ENCODE results near the gene MB21D2. TPM values are rescaled to one million over a fixed set of nuclear protein-coding genes. Genes with fewer than 3 reads are reported as not detected.

The MB21D2 gene
- total and polyA plus RNA-seq, 10 donors = 0.59 to 3.5 (median 2.0) TPM

- Histone ChIP-seq H3K4me1 (peaks cover 0 to 15% (median 7%) of the 10 kb centered on the region in 6 donors), H3K4me3 (peak overlapping the region in 1 of 8 donors; percentile 17), H3K27ac (peak overlapping the region in 4 of 8 donors; percentile 33 to 71 (median 57)), H3K27me3 (replicated peaks in 1 of 7) (no peaks in the 10 kb centered on the region), H3K9me3 (no peaks in the 10 kb centered on the region), H3K36me3 (no peaks in the 10 kb centered on the region)
- no peak for DNase-seq
- TF ChIP-seq, protein P1, sequence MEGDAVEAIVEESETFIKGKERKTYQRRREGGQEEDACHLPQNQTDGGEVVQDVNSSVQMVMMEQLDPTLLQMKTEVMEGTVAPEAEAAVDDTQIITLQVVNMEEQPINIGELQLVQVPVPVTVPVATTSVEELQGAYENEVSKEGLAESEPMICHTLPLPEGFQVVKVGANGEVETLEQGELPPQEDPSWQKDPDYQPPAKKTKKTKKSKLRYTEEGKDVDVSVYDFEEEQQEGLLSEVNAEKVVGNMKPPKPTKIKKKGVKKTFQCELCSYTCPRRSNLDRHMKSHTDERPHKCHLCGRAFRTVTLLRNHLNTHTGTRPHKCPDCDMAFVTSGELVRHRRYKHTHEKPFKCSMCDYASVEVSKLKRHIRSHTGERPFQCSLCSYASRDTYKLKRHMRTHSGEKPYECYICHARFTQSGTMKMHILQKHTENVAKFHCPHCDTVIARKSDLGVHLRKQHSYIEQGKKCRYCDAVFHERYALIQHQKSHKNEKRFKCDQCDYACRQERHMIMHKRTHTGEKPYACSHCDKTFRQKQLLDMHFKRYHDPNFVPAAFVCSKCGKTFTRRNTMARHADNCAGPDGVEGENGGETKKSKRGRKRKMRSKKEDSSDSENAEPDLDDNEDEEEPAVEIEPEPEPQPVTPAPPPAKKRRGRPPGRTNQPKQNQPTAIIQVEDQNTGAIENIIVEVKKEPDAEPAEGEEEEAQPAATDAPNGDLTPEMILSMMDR (IDR thresholded peaks at IDR 0.05 in 8 of 11, conservative IDR thresholded peaks at IDR 0.05 in 3 of 11) = no peak
- TF ChIP-seq POLR2AphosphoS5 (IDR thresholded peaks at IDR 0.05) (no peak), POLR2A (IDR thresholded peaks at IDR 0.05) (no peak)
- intact Hi-C loops (cut with DNase I; ENCODE audit: low total_unique reads) = no loop called here
Measured at GRCh38 chr3:192958219-192958872, 40.7 kb upstream of the MB21D2 start.

DNA sequence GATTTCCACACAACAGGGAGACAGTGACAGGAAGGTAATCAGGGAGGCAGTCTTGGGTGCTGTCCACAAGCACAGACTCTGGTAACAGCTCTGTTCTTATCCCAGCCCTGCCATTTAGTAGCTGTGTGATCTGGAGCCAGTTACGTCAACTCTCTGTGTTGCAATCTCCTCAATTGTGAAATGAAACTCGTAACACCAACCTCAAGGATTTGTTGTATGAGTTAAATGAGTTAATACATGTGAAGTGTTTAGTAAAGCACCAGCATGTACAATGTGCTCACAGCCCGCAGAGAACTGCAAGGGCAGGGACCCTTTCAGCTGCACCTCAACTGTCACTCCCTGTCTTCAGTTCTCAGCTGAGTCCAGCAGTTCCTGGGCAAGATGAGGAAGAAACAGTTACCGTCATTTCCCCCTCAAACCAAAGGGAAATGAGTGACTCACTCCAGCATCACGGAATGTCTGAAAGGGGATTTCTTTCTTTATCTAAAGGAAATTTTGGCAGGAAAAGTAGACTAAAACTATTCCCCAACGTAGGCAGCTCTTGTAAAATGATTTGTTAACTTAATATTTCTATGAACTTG lies 39.9 kb upstream of the MB21D2 start:
- WGBS, 5 donors = 14 to 26% (median 19%) methylated on average over 6 of the region's 6 CpGs
- Histone ChIP-seq H3K4me1 (peaks cover 0 to 15% (median 7%) of the 10 kb centered on the region in 6 donors), H3K27me3 (replicated peaks in 1 of 7) (no peaks in the 10 kb centered on the region), H3K4me3 (peak overlapping the region in 2 of 8 donors; percentile 0 to 17), H3K9me3 (no peaks in the 10 kb centered on the region), H3K36me3 (no peaks in the 10 kb centered on the region), H3K27ac (peak overlapping the region in 6 of 8 donors; percentile 22 to 71 (median 43))
- DNase-seq = no peak
- peak in 1 of 3 donors; percentile 57 for TF ChIP-seq POLR2AphosphoS5 (IDR thresholded peaks at IDR 0.05)
- TF ChIP-seq, protein P1 (IDR thresholded peaks at IDR 0.05 in 8 of 11, conservative IDR thresholded peaks at IDR 0.05 in 3 of 11) = no peak
- intact Hi-C loops (cut with DNase I; ENCODE audit: low total_unique reads) = no loop called here

- H3K4me1 ChIP-seq = peaks cover 0 to 15% (median 7%) of the 10 kb centered on the region in 6 donors
- no peak for DNase-seq
- H3K9me3 ChIP-seq = no peaks in the 10 kb centered on the region
- intact Hi-C loops (cut with DNase I; ENCODE audit: low total_unique reads) = no loop called here
- WGBS, 5 donors = 89 to 95% (median 93%) methylated on average over 5 of the region's 5 CpGs
- no peak for TF ChIP-seq POLR2A (IDR thresholded peaks at IDR 0.05)
- H3K4me3 ChIP-seq = no peak overlapping the region
- no peak overlapping the region for H3K27ac ChIP-seq
- H3K36me3 ChIP-seq = no peaks in the 10 kb centered on the region
- H3K27me3 ChIP-seq (replicated peaks in 1 of 7) = no peaks in the 10 kb centered on the region
Measured at GRCh38 chr3:192953926-192954325, 36.3 kb upstream of the MB21D2 start.

DNA sequence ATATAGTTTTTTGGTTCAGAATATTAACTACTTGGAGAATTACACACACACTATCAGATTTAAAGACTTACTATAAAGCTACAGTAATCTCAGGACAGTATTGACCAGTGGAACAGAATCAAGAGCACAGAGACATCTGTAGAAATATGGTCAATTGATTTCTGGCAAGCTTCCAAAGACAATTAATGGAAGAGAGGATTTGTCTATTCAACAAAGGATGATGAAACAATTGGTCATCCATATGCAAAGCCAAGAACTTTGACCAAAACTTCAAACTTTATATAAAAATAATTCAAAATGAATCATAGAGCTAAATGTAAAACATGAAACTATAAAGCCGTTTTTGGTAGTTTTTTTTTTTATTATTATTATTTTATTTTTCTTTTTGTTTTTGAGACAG lies 29.8 kb upstream of the MB21D2 start:
- TF ChIP-seq POLR2A (IDR thresholded peaks at IDR 0.05) (no peak), POLR2AphosphoS5 (IDR thresholded peaks at IDR 0.05) (no peak)
- TF ChIP-seq, protein P1 (IDR thresholded peaks at IDR 0.05 in 8 of 11, conservative IDR thresholded peaks at IDR 0.05 in 3 of 11) = no peak
- intact Hi-C loops (cut with DNase I; ENCODE audit: low total_unique reads) = no loop called here
- Histone ChIP-seq H3K4me1 (no peaks in the 10 kb centered on the region), H3K36me3 (no peaks in the 10 kb centered on the region), H3K9me3 (no peaks in the 10 kb centered on the region), H3K4me3 (no peak overlapping the region), H3K27ac (no peak overlapping the region), H3K27me3 (replicated peaks in 1 of 7) (no peaks in the 10 kb centered on the region)
- DNase-seq = no peak
- 78 to 95% (median 81%) methylated on average over 1 of the region's 1 CpG for WGBS, 5 donors
